KMS-11 (cell line): ENCODE results near the gene ROPN1B.

Source experiments
- H2AFZ ChIP-seq: fragments of 200-600 bp; sonication (generic); 2 replicates; pipeline ENCODE4 v1.6.1; 2016; ENCODE audit warnings: antibody characterized with exemption, mixed run types, low read depth
- H3K27ac ChIP-seq: fragments of 200-600 bp; sonication (generic); 2 replicates; pipeline ENCODE4 v1.6.1; 2016; ENCODE audit warnings: mild to moderate bottlenecking, mixed run types
- H3K27me3 ChIP-seq: fragments of 200-600 bp; sonication (generic); 2 replicates; pipeline ENCODE4 v1.6.1; 2017; ENCODE audit warnings: mild to moderate bottlenecking, low read depth, mixed run types, moderate library complexity; ENCODE audit not compliant: insufficient read depth
- H3K36me3 ChIP-seq: fragments of 200-600 bp; sonication (generic); 2 replicates; pipeline ENCODE4 v1.6.1; 2017; ENCODE audit warnings: mild to moderate bottlenecking, mixed run types; ENCODE audit not compliant: insufficient read depth
- H3K4me1 ChIP-seq: fragments of 200-600 bp; sonication (generic); 2 replicates; pipeline ENCODE4 v1.6.1; 2016; ENCODE audit warnings: mild to moderate bottlenecking, low read depth, mixed run types; ENCODE audit not compliant: poor library complexity, severe bottlenecking
- H3K4me2 ChIP-seq: fragments of 200-600 bp; sonication (generic); 2 replicates; pipeline ENCODE4 v1.7.0; 2016; ENCODE audit warnings: mild to moderate bottlenecking, mixed run types
- H3K4me3 ChIP-seq: fragments of 200-600 bp; sonication (generic); IDR thresholded peaks from 2 replicates; pipeline ENCODE4 v1.6.1; 2017; ENCODE audit warnings: low read depth, low read length, mixed read lengths; ENCODE audit not compliant: insufficient read depth
- H3K79me2 ChIP-seq: fragments of 200-600 bp; sonication (generic); 2 replicates; pipeline ENCODE4 v1.6.1; 2016; ENCODE audit warnings: low read depth, mixed run types; ENCODE audit not compliant: insufficient read depth
- H3K9ac ChIP-seq: fragments of 200-600 bp; sonication (generic); 2 replicates; pipeline ENCODE4 v1.6.1; 2016; ENCODE audit warnings: mild to moderate bottlenecking, mixed run types
- H4K20me1 ChIP-seq: fragments of 200-600 bp; sonication (generic); 2 replicates; pipeline ENCODE4 v1.6.1; 2016; ENCODE audit warnings: mild to moderate bottlenecking, mixed run types; ENCODE audit not compliant: insufficient read depth
- CTCF ChIP-seq: fragments of 200-600 bp; sonication (generic); conservative IDR thresholded peaks from 2 replicates; pipeline ENCODE4 v1.6.1; 2017; ENCODE audit warnings: low read depth, mild to moderate bottlenecking, antibody characterized with exemption, low read length, moderate library complexity, mixed read lengths

Gene ROPN1B

GRCh38 chr3:126024049-126024854 is 55.3 kb downstream of the ROPN1B start:
- H3K4me2 ChIP-seq, result no peak overlapping the region
- TF ChIP-seq CTCF, result no peak
- no peaks in the 10 kb centered on the region for H3K27me3 ChIP-seq
- no peaks in the 10 kb centered on the region for H3K36me3 ChIP-seq
- H4K20me1 ChIP-seq, result no peaks in the 10 kb centered on the region
- H3K9ac ChIP-seq, result no peak overlapping the region
- H2AFZ ChIP-seq, result no peak overlapping the region
- H3K4me1 ChIP-seq, result no peaks in the 10 kb centered on the region
- no peaks in the 10 kb centered on the region for H3K79me2 ChIP-seq
- no peak overlapping the region for H3K27ac ChIP-seq
- H3K4me3 ChIP-seq, result no peak overlapping the region

GRCh38 chr3:126025116-126025729 is 56.2 kb downstream of the ROPN1B start:
- H3K36me3 ChIP-seq, result no peaks in the 10 kb centered on the region
- no peaks in the 10 kb centered on the region for H3K79me2 ChIP-seq

GRCh38 chr3:126025862-126026261 is 56.9 kb downstream of the ROPN1B start:
- Histone ChIP-seq H3K36me3 (no peaks in the 10 kb centered on the region), H3K4me3 (no peak overlapping the region), H3K79me2 (no peaks in the 10 kb centered on the region), H3K4me1 (no peaks in the 10 kb centered on the region), H3K27ac (no peak overlapping the region), H2AFZ (no peak overlapping the region), H4K20me1 (no peaks in the 10 kb centered on the region), H3K9ac (no peak overlapping the region), H3K27me3 (no peaks in the 10 kb centered on the region), H3K4me2 (no peak overlapping the region)
- no peak for TF ChIP-seq CTCF

More at GRCh38 chr3:126025116-126025729, 56.2 kb downstream of the ROPN1B start:
- no peaks in the 10 kb centered on the region for H4K20me1 ChIP-seq
- H2AFZ ChIP-seq, result no peak overlapping the region
- no peak overlapping the region for H3K27ac ChIP-seq
- no peak overlapping the region for H3K9ac ChIP-seq
- no peak overlapping the region for H3K4me3 ChIP-seq
- TF ChIP-seq CTCF, result no peak
- no peak overlapping the region for H3K4me2 ChIP-seq
- no peaks in the 10 kb centered on the region for H3K4me1 ChIP-seq
- H3K27me3 ChIP-seq, result no peaks in the 10 kb centered on the region

GRCh38 chr3:126026277-126026751 is 57.3 kb downstream of the ROPN1B start:
- H3K27ac ChIP-seq, result no peak overlapping the region
- no peaks in the 10 kb centered on the region for H3K36me3 ChIP-seq
- H3K27me3 ChIP-seq, result no peaks in the 10 kb centered on the region
- H2AFZ ChIP-seq, result no peak overlapping the region
- H3K4me1 ChIP-seq, result no peaks in the 10 kb centered on the region
- no peak for TF ChIP-seq CTCF
- no peak overlapping the region for H3K4me2 ChIP-seq
- H3K9ac ChIP-seq, result no peak overlapping the region
- no peak overlapping the region for H3K4me3 ChIP-seq
- no peaks in the 10 kb centered on the region for H3K79me2 ChIP-seq
- H4K20me1 ChIP-seq, result no peaks in the 10 kb centered on the region
